Erythroblast (primary cell): ENCODE measurements around the gene SUPT3H.

ENCODE experiments used
- GATA1 ChIP-seq: IDR thresholded peaks from 2 replicates; pipeline ENCODE4 v1.6.1; 2011; ENCODE audit warnings: low read depth, mild to moderate bottlenecking, control low read depth, low read length, moderate library complexity
- POLR2A ChIP-seq: IDR thresholded peaks from 2 replicates; pipeline ENCODE4 v1.6.1; 2011; ENCODE audit warnings: mild to moderate bottlenecking, low read length

GRCh38 chr6:45364466-45364865, 13.3 kb downstream of the SUPT3H start:
- TF ChIP-seq POLR2A: no peak
- TF ChIP-seq GATA1: no peak
